Thyroid gland (tissue), 4 donors: ENCODE data around the gene SLC9A8. TPM values are rescaled to one million over a fixed set of nuclear protein-coding genes. Genes with fewer than 3 reads are reported as not detected.
A peak's percentile ranks its signal among the peaks of the same experiment; 100 is the strongest.

ENCODE experiments used
- DNase-seq, 2 donors: peaks; one replicate each; pipeline ENCODE4 v3.0.0-alpha.2; 2019
- H3K27ac ChIP-seq, 3 donors: fragments of 200-600 bp; sonication (generic); 1 replicate in 2 of 3; 2 replicates in 1 of 3; pipeline ENCODE4 v1.5.1; 2016 to 2019; ENCODE audit warnings: mild to moderate bottlenecking in 1 of 3, moderate library complexity in 1 of 3
- H3K27me3 ChIP-seq: fragments of 200-600 bp; sonication (generic); one replicate; pipeline ENCODE4 v1.5.1; 2019
- H3K36me3 ChIP-seq, 2 donors: fragments of 200-600 bp; sonication (generic); one replicate each; pipeline ENCODE4 v1.5.1; 2016 to 2019
- H3K4me1 ChIP-seq, 2 donors: fragments of 200-600 bp; sonication (generic); one replicate each; pipeline ENCODE4 v1.5.1; 2017 to 2019
- H3K4me3 ChIP-seq, 3 donors: fragments of 200-600 bp; sonication (generic); replicated peaks in 1 of 3; 1 replicate in 2 of 3; 2 replicates in 1 of 3; pipeline ENCODE4 v1.5.1; 2016; ENCODE audit warnings: mild to moderate bottlenecking in 1 of 3
- H3K9me3 ChIP-seq: fragments of 200-600 bp; sonication (generic); one replicate; pipeline ENCODE4 v1.5.1; 2017
- CTCF ChIP-seq, 6 experiments: fragments of 200-600 bp in 3 of 6; fragments of 450-650 bp in 3 of 6; sonication (generic) in 3 of 6; IDR thresholded peaks; one replicate each; pipeline ENCODE4 v1.5.1; 2016 to 2019; ENCODE audit warnings: antibody characterized with exemption in 6 of 6, mild to moderate bottlenecking in 2 of 6, inconsistent platforms in 1 of 6, moderate library complexity in 1 of 6
- POLR2A ChIP-seq, 2 donors: fragments of 450-650 bp; IDR thresholded peaks; one replicate each; pipeline ENCODE4 v1.6.1; 2017; ENCODE audit warnings: antibody characterized with exemption in 2 of 2, mild to moderate bottlenecking in 2 of 2, moderate library complexity in 1 of 2
- WGBS, 2 donors: methylation state at CpG; one replicate each; pipeline ENCODE4 v1.1.5; 2017; 5-methylcytosine and 5-hydroxymethylcytosine counted together
- intact Hi-C: fragments of 100-400 bp; cut with DNase I; formaldehyde crosslinking; loops from one replicate; pipeline ENCODE4 v1.15.1; 2023
- total RNA-seq, 4 donors: library from RNA; depleted of rRNA; stranded (reverse); fragments of >200 nt; gene quantifications; one replicate each; pipeline ENCODE4 v1.2.3, GENCODE V29; 2016

SLC9A8 gene
- total RNA-seq, 4 donors from 2014 or later: 12.0 to 20.2 (median 16.1) TPM

DNA sequence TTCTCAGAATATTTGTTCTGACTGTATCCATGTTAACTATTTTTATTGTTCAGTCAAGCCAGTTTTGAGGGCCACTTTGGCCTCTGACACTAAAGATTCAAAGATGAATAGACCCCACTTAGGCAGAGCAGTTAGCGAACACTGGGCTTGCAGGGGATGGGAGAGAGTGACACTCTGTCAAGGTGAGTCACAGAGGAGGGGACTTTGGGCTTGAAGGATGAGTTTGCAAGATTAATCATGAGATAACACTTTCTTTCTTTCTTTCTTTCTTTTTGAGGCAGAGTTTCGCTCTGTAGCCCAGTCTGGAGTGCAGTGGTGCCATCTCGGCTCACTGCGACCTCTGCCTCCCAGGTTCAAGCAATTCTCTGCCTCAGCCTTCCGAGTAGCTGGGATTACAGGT, 56.3 kb downstream of the SLC9A8 start:
- peak overlapping the region in 2 of 3 donors; percentile 72 to 86 for H3K27ac ChIP-seq
- no peak overlapping the region for H3K4me3 ChIP-seq
- peaks cover 0 to 4% of the 10 kb centered on the region in 2 donors for H3K36me3 ChIP-seq
- H3K9me3 ChIP-seq: no peaks in the 10 kb centered on the region
- H3K4me1 ChIP-seq: peaks cover 26 to 38% of the 10 kb centered on the region in 2 donors
- no peak for DNase-seq
- intact Hi-C loops: no loop called here
- TF ChIP-seq CTCF (IDR thresholded peaks at IDR 0.05) (no peak), POLR2A (IDR thresholded peaks at IDR 0.05) (no peak)
- H3K27me3 ChIP-seq: no peaks in the 10 kb centered on the region
- 85 to 87% methylated on average over 5 of the region's 5 CpGs for WGBS, 2 donors

DNA sequence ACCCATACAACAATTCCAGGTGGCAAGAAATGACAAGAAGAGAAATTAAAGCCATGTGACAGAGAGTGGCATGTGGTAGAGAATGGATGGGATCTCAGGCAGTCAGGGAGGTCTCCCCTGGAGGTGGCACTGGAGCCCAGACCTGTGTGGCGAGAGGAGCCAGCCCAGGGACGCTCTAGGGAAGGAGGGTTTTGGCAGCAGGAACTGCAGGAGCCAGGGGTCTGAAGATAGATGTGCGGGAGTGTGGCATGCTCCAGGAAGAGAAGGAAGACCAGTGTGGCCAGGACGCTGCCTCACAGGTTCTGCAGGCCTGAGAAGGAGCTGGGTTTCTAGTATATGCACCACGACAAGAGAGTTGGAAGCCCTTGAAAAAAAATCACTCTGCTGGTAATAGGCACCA, 57.6 kb downstream of the SLC9A8 start:
- Histone ChIP-seq H3K9me3 (no peaks in the 10 kb centered on the region), H3K27me3 (no peaks in the 10 kb centered on the region), H3K27ac (no peak overlapping the region), H3K4me3 (no peak overlapping the region), H3K36me3 (peaks cover 0 to 2% of the 10 kb centered on the region in 2 donors), H3K4me1 (peaks cover 26 to 35% of the 10 kb centered on the region in 2 donors)
- TF ChIP-seq POLR2A (IDR thresholded peaks at IDR 0.05) (no peak), CTCF (IDR thresholded peaks at IDR 0.05) (no peak)
- WGBS, 2 donors: 95 to 96% methylated on average over 5 of the region's 5 CpGs
- intact Hi-C loops: no loop called here
- no peak for DNase-seq

DNA sequence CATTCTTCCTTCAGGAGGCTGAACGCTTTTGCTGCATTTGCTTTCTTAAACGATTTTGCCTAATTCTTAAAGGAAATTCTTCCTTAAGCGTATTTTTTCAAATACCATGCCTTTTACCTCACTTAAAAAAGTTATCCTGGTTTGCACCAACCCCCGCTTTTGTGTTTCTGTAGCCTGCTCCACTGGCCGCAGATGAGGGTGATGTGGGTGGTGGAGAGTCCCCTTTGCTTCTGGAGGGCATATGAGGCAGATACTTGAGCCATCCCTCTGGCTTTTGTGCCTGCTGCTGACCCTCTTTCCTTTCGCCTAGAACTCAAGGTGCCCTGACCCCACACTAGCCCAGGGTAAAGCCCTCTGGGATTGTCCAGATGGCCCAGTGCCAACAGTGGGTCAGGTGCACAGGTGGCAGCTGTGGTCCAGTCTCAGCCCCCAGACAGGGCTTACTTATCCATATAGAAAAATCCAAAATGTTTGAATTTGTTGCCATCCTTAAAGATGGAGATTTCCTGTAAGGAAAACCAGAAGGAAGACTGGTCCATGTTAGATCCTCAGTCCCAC, 58.8 kb downstream of the SLC9A8 start:
- Histone ChIP-seq H3K4me3 (no peak overlapping the region), H3K9me3 (no peaks in the 10 kb centered on the region), H3K27me3 (no peaks in the 10 kb centered on the region), H3K27ac (no peak overlapping the region), H3K36me3 (peaks cover 0 to 2% of the 10 kb centered on the region in 2 donors), H3K4me1 (peaks cover 20 to 25% of the 10 kb centered on the region in 2 donors)
- no peak for TF ChIP-seq POLR2A (IDR thresholded peaks at IDR 0.05)
- no peak for TF ChIP-seq CTCF (IDR thresholded peaks at IDR 0.05)
- WGBS, 2 donors: 93 to 97% methylated on average over 5 to 6 of the region's 6 CpGs
- intact Hi-C loops: no loop called here
- DNase-seq: no peak

- WGBS, 2 donors: 95 to 96% methylated on average over 1 of the region's 1 CpG
- Histone ChIP-seq H3K4me1 (peaks cover 19 to 20% of the 10 kb centered on the region in 2 donors), H3K27me3 (no peaks in the 10 kb centered on the region), H3K27ac (no peak overlapping the region), H3K4me3 (no peak overlapping the region), H3K36me3 (peaks cover 0 to 2% of the 10 kb centered on the region in 2 donors), H3K9me3 (no peaks in the 10 kb centered on the region)
- intact Hi-C loops: no loop called here
- no peak for DNase-seq
- TF ChIP-seq CTCF (IDR thresholded peaks at IDR 0.05) (no peak), POLR2A (IDR thresholded peaks at IDR 0.05) (no peak)
Observed at GRCh38 chr20:49872056-49872455, 59.4 kb downstream of the SLC9A8 start.

- no peak for DNase-seq
- Histone ChIP-seq H3K27me3 (no peaks in the 10 kb centered on the region), H3K9me3 (no peaks in the 10 kb centered on the region), H3K4me3 (no peak overlapping the region), H3K4me1 (no peaks in the 10 kb centered on the region), H3K36me3 (peaks cover 2 to 4% of the 10 kb centered on the region in 2 donors), H3K27ac (no peak overlapping the region)
- WGBS, 2 donors: 91 to 95% methylated on average over 6 of the region's 6 CpGs
- intact Hi-C loops: no loop called here
- TF ChIP-seq CTCF (IDR thresholded peaks at IDR 0.05) (no peak), POLR2A (IDR thresholded peaks at IDR 0.05) (no peak)
Observed at GRCh38 chr20:49874696-49875095, 62.1 kb downstream of the SLC9A8 start.
